AG09319 (cell line): ENCODE data around the gene ADRA2A.

Experiments used
- DNase-seq: peaks from one replicate; pipeline ENCODE4 v3.0.0-alpha.2; 2010; ENCODE audit warnings: low read depth; ENCODE audit errors: extremely low read depth
- CTCF ChIP-seq: IDR thresholded peaks from 2 replicates; pipeline ENCODE4 v1.5.1; 2011; ENCODE audit warnings: low read depth, mild to moderate bottlenecking, inconsistent platforms, low read length, moderate library complexity

The ADRA2A gene

GRCh38 chr10:111076682-111077478, at the start of gene ADRA2A:
Gene ADRA2A, plus strand, starts transcription at chr10:111077029. Its CDS starts 968 bp downstream, at chr10:111077997.
- TF ChIP-seq CTCF: no peak
- DNase-seq: no peak

GRCh38 chr10:111030042-111030750, 46.6 kb upstream of the ADRA2A start:
- no peak for DNase-seq
- no peak for TF ChIP-seq CTCF

- no peak for TF ChIP-seq CTCF
- DNase-seq: no peak
Measured at GRCh38 chr10:111034598-111035310, 42.1 kb upstream of the ADRA2A start.

- no peak for TF ChIP-seq CTCF
- DNase-seq: no peak
Measured at GRCh38 chr10:111035542-111035941, 41.3 kb upstream of the ADRA2A start.

- DNase-seq: no peak
Measured at GRCh38 chr10:111037858-111038257, 39.0 kb upstream of the ADRA2A start.

GRCh38 chr10:111039522-111039921, 37.3 kb upstream of the ADRA2A start:
- no peak for TF ChIP-seq CTCF
- no peak for DNase-seq

More at GRCh38 chr10:111037858-111038257, 39.0 kb upstream of the ADRA2A start:
- TF ChIP-seq CTCF: no peak; the same call in 1 of the 2 replicates

GRCh38 chr10:111057006-111057405, 19.8 kb upstream of the ADRA2A start:
- no peak for TF ChIP-seq CTCF
- no peak for DNase-seq
